ENCODE measurements around the gene CREG2. TPM values are rescaled to one million over a fixed set of nuclear protein-coding genes. Genes with fewer than 3 reads are reported as not detected.
A peak's percentile ranks its signal among the peaks of the same experiment; 100 is the strongest.

Gene CREG2
- total and polyA plus RNA-seq, 2 experiments from 2014 or later: 0.15 to 0.22 TPM

DNA sequence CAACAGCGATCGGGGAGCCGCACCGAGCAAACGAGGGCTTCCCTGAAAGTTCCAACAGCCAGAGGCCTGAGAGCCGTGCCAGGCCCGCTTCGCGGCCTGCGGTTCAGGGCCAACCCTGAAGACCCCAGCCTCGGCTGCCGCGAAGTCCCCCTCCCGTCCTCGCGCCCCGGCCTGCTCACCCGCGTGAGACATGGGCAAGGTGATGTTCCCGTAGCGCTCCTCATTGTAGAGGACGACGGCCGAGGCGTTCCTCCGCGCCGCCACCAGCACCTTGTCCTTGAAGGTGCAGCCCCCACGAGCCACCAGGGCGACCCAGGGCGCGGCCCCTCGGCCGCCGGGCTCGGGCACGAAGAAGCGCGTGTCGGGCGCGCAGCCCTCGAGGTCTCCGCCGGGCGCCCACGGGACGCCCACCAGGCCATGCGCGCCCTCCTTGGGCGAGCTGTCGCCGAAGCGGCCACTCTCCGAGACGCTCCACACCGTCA lies 79.3 kb downstream of the CREG2 start:
- peak overlapping the region; percentile 85 for H3K4me3 ChIP-seq
- TF ChIP-seq EZH2phosphoT487 (IDR thresholded peaks at IDR 0.05; ENCODE audit: insufficient read depth, low read depth) (no peak), EZH2 (IDR thresholded peaks at IDR 0.05; ENCODE audit: insufficient read depth, poor library complexity, severe bottlenecking) (no peak)
- H3K79me2 ChIP-seq (ENCODE audit: insufficient read depth): peaks cover 58% of the 10 kb centered on the region
- in situ Hi-C loops (cut with MboI): no loop called here
- H3K4me1 ChIP-seq (ENCODE audit: insufficient read depth): peaks cover 24% of the 10 kb centered on the region
- no peaks in the 10 kb centered on the region for H3K9me2 ChIP-seq (ENCODE audit: insufficient read depth)
- DNase-seq: peak; percentile 51
- H3K27me3 ChIP-seq (replicated peaks; ENCODE audit: insufficient read depth): no peaks in the 10 kb centered on the region
- H3K36me3 ChIP-seq (ENCODE audit: low read depth): no peaks in the 10 kb centered on the region
- 1 to 3% methylated on average over 53 to 55 of the region's 57 CpGs for WGBS, 2 experiments (ENCODE audit: low coverage in 1 of 2, low lambda C conversion rate in 2 of 2, missing lambda C conversion rate in 2 of 2)
- peaks cover 18% of the 10 kb centered on the region; the same call in 1 of the 2 replicates for H4K20me1 ChIP-seq (ENCODE audit: insufficient read depth)
- H3K9ac ChIP-seq: peak overlapping the region; percentile 94
- peak overlapping the region; percentile 92 for H3K4me2 ChIP-seq (ENCODE audit: unreplicated experiment)
- H3K9me3 ChIP-seq (ENCODE audit: low read depth): no peaks in the 10 kb centered on the region
- peak overlapping the region; percentile 95 for H3K27ac ChIP-seq
- peak overlapping the region; percentile 97 for H2AFZ ChIP-seq
- H3F3A ChIP-seq (ENCODE audit: insufficient read depth): peaks cover 33% of the 10 kb centered on the region

DNA sequence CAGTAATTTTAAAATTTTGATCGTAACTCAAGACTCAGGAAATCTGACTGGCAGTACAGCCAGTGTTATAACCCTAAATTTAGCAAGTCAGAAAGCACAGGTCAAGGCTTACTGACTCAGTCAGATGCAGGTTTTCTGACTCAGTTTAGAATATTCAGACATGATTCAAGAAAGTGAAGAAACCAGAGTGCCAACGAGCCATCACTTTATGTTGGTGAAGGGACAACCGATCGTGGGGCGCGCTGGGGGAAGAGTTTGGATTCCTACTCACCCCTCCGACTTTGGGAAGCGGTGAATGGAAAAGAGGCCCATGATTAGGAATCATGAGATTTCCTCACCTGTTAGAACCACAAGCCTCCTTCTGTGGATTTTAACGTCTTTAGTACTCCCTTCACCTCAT lies 79.8 kb downstream of the CREG2 start:
- no peaks in the 10 kb centered on the region for H3K27me3 ChIP-seq (replicated peaks; ENCODE audit: insufficient read depth)
- H3K4me2 ChIP-seq (ENCODE audit: unreplicated experiment): peak overlapping the region; percentile 92
- H3K4me3 ChIP-seq: peak overlapping the region; percentile 85
- peaks cover 63% of the 10 kb centered on the region for H3K79me2 ChIP-seq (ENCODE audit: insufficient read depth)
- H3K9me3 ChIP-seq (ENCODE audit: low read depth): no peaks in the 10 kb centered on the region
- peak; percentile 56 for DNase-seq
- H3K27ac ChIP-seq: peak overlapping the region; percentile 95
- H2AFZ ChIP-seq: peak overlapping the region; percentile 97
- H3K9me2 ChIP-seq (ENCODE audit: insufficient read depth): no peaks in the 10 kb centered on the region
- no peaks in the 10 kb centered on the region for H3K36me3 ChIP-seq (ENCODE audit: low read depth)
- H3K9ac ChIP-seq: peak overlapping the region; percentile 94
- 28% methylated on average over 9 of the region's 9 CpGs for WGBS, 2 experiments (ENCODE audit: low coverage in 1 of 2, low lambda C conversion rate in 2 of 2, missing lambda C conversion rate in 2 of 2)
- peaks cover 18% of the 10 kb centered on the region; the same call in 1 of the 2 replicates for H4K20me1 ChIP-seq (ENCODE audit: insufficient read depth)
- peaks cover 24% of the 10 kb centered on the region for H3K4me1 ChIP-seq (ENCODE audit: insufficient read depth)
- TF ChIP-seq EZH2 (IDR thresholded peaks at IDR 0.05; ENCODE audit: insufficient read depth, poor library complexity, severe bottlenecking): no peak
- TF ChIP-seq EZH2phosphoT487 (IDR thresholded peaks at IDR 0.05; ENCODE audit: insufficient read depth, low read depth): no peak
- in situ Hi-C loops (cut with MboI): no loop called here
- peaks cover 33% of the 10 kb centered on the region for H3F3A ChIP-seq (ENCODE audit: insufficient read depth)

DNA sequence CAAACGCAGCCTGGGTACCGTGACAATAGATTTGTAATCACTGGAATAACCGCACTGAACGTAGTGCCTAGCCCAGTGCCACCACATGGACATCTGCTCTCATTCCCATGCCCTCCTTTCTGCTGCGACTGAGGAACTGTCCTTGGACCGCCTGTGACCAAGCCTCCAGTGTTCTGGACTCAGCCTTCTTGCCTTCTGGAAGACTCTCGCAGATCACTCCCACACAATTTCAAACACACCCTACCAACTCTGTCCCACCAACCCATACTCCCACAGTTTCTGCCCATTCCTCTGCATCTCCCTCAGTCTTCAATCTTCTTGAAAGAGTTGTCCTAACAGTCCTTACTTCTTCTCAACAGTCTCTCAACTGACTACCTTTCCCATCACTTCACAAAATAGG lies 80.9 kb downstream of the CREG2 start:
- peaks cover 24% of the 10 kb centered on the region for H3K4me1 ChIP-seq (ENCODE audit: insufficient read depth)
- H4K20me1 ChIP-seq (ENCODE audit: insufficient read depth): peaks cover 18% of the 10 kb centered on the region; the same call in 1 of the 2 replicates
- DNase-seq: peak; percentile 55
- H3K9me2 ChIP-seq (ENCODE audit: insufficient read depth): no peaks in the 10 kb centered on the region
- in situ Hi-C loops (cut with MboI): no loop called here
- no peak for TF ChIP-seq EZH2phosphoT487 (IDR thresholded peaks at IDR 0.05; ENCODE audit: insufficient read depth, low read depth)
- no peak for TF ChIP-seq EZH2 (IDR thresholded peaks at IDR 0.05; ENCODE audit: insufficient read depth, poor library complexity, severe bottlenecking)
- H3K9me3 ChIP-seq (ENCODE audit: low read depth): no peaks in the 10 kb centered on the region
- peak overlapping the region; percentile 85 for H3K4me3 ChIP-seq
- peak overlapping the region; percentile 92 for H3K4me2 ChIP-seq (ENCODE audit: unreplicated experiment)
- peak overlapping the region; percentile 94 for H3K9ac ChIP-seq
- peaks cover 33% of the 10 kb centered on the region for H3F3A ChIP-seq (ENCODE audit: insufficient read depth)
- no peak overlapping the region for H2AFZ ChIP-seq
- H3K36me3 ChIP-seq (ENCODE audit: low read depth): no peaks in the 10 kb centered on the region
- no peaks in the 10 kb centered on the region for H3K27me3 ChIP-seq (replicated peaks; ENCODE audit: insufficient read depth)
- peak overlapping the region; percentile 95 for H3K27ac ChIP-seq
- 3 to 8% methylated on average over 7 of the region's 7 CpGs for WGBS, 2 experiments (ENCODE audit: low coverage in 1 of 2, low lambda C conversion rate in 2 of 2, missing lambda C conversion rate in 2 of 2)
- H3K79me2 ChIP-seq (ENCODE audit: insufficient read depth): peaks cover 74% of the 10 kb centered on the region

DNA sequence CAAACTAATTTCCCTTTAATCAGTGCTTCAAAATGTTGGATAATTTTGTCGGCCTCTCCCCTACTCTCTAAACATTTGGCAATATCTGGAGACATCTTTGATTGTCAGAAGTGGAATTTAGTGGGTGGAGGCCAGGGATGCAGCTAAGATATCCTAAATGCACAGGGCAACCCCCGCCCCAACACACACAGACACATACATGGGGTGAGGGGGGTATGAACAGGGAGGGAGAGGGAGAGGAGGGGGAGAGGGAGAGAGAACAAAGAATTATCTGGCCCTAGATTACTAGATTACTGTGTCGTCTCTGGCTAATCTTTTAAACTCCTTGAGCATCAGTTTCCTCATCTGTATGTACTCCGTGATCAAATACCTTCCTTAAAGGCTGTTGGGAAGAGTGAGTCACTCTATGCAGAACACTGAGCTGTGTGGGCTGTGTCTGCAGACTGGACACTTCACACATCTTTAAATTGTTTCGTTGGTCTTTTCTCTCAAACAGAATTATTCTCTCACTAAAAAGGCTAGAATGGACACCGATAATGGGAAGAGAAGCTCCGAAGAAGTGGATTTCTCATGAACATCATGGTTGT lies 81.7 kb downstream of the CREG2 start:
- no peak for TF ChIP-seq EZH2phosphoT487 (IDR thresholded peaks at IDR 0.05; ENCODE audit: insufficient read depth, low read depth)
- TF ChIP-seq EZH2 (IDR thresholded peaks at IDR 0.05; ENCODE audit: insufficient read depth, poor library complexity, severe bottlenecking): no peak
- Histone ChIP-seq H3K4me3 (peak overlapping the region; percentile 85), H3K27me3 (replicated peaks; ENCODE audit: insufficient read depth) (no peaks in the 10 kb centered on the region), H4K20me1 (ENCODE audit: insufficient read depth) (peaks cover 18% of the 10 kb centered on the region; the same call in 1 of the 2 replicates), H2AFZ (no peak overlapping the region), H3K27ac (peak overlapping the region; percentile 95), H3K9me2 (ENCODE audit: insufficient read depth) (no peaks in the 10 kb centered on the region), H3K4me2 (ENCODE audit: unreplicated experiment) (peak overlapping the region; percentile 92), H3K36me3 (ENCODE audit: low read depth) (no peaks in the 10 kb centered on the region), H3K79me2 (ENCODE audit: insufficient read depth) (peaks cover 82% of the 10 kb centered on the region), H3F3A (ENCODE audit: insufficient read depth) (peaks cover 33% of the 10 kb centered on the region), H3K9ac (peak overlapping the region; percentile 94), H3K9me3 (ENCODE audit: low read depth) (no peaks in the 10 kb centered on the region), H3K4me1 (ENCODE audit: insufficient read depth) (peaks cover 24% of the 10 kb centered on the region)
- 49 to 53% methylated on average over 7 of the region's 7 CpGs for WGBS, 2 experiments (ENCODE audit: low coverage in 1 of 2, low lambda C conversion rate in 2 of 2, missing lambda C conversion rate in 2 of 2)
- in situ Hi-C loops (cut with MboI): no loop called here
- DNase-seq: peak; percentile 90

All from GM23248 (cell line).